Measurements from ENCODE around the gene IL17RC. TPM values are rescaled to one million over a fixed set of nuclear protein-coding genes. Genes with fewer than 3 reads are reported as not detected.
A peak's percentile ranks its signal among the peaks of the same experiment; 100 is the strongest.

Gene IL17RC
- total RNA-seq, 1 donor = 32.8 TPM

DNA sequence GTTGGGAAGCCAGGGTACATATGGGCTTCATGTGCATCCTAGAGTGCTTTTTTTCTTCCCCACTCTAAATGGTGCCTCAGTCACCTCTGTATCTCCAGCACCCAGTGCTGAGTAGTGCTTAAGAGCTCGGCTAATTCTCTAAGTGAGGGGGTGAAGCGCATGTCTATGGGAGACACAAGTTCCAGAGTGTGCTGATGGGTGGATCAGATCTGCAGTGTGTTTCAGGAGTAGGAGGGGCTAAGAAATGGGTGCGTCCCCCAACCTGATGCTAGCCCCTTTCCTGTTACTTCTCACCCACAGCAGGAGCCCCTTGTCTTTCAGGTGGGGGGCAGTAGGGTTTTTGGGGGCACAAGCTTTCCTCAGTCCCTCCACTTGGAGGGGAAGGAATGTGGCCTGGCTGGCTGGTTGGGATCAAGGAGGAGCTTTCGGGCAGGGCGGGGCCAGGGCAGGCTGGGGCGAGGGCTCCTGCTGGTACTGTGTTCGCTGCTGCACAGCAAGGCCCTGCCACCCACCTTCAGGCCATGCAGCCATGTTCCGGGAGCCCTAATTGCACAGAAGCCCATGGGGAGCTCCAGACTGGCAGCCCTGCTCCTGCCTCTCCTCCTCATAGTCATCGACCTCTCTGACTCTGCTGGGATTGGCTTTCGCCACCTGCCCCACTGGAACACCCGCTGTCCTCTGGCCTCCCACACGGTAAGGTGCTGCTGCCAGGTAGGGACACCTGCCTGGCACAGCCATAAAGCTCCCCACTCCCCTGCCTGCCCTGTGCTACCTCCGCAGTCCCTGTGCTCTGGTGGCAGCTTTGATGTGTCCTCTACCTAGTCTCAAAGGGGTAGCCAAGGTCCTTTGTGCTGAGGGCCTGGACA, 14.3 kb upstream of the IL17RC start, which contains the start of gene IL17RE:
TSS of gene IL17RE (plus strand) at position 477 of the 866 bp plus-strand sequence. CDS start at position 562, 85 bp downstream.
- no peak for TF ChIP-seq CTCF (IDR thresholded peaks at IDR 0.05; ENCODE audit: insufficient read depth, low read depth, low read length)
- DNase-seq (ENCODE audit: low read depth) = no peak
- H3K4me3 ChIP-seq (ENCODE audit: low read depth, low read length) = no peak within 1 kb of the TSS

DNA sequence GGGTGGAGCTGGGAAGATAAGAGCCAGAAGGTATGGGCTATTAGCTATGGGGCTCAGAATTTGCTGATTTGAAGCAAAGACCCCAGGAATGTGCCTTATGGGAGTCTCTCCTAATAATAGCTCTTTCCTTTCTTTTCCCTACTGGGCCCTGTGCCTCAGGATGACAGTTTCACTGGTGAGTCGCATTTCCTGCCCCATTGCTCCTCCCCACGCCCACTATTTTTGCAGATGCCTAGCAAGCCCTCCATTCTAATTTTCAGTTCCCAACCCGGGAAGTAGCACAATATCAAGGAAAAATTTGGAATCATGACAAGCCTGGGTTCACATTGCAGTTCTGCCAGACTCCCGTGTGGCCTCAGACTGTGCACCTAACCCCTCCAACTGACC, 13.7 kb upstream of the IL17RC start:
- TF ChIP-seq CTCF (IDR thresholded peaks at IDR 0.05; ENCODE audit: insufficient read depth, low read depth, low read length) = no peak
- peak; percentile 14 for DNase-seq (ENCODE audit: low read depth)
- no peak overlapping the region for H3K4me3 ChIP-seq (ENCODE audit: low read depth, low read length)

DNA sequence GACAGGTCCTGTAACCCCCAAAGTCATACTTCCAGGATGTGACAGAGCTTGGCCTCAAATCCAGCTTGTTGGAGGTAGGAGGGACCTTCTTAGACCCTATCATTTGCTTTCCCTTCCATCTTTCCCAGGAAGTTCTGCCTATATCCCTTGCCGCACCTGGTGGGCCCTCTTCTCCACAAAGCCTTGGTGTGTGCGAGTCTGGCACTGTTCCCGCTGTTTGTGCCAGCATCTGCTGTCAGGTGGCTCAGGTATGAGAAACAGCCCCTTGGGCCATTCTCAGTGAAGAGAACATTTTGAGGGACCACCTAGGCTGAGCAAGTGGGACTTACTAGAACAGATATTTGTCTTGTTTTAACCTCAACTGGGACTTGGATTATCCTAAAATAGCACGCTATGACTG, 13.0 kb upstream of the IL17RC start:
- no peak for DNase-seq (ENCODE audit: low read depth)
- TF ChIP-seq CTCF (IDR thresholded peaks at IDR 0.05; ENCODE audit: insufficient read depth, low read depth, low read length) = no peak
- H3K4me3 ChIP-seq (ENCODE audit: low read depth, low read length) = no peak overlapping the region

- DNase-seq (ENCODE audit: low read depth) = no peak
Observed at GRCh38 chr3:9906480-9906879, 10.4 kb upstream of the IL17RC start.

DNA sequence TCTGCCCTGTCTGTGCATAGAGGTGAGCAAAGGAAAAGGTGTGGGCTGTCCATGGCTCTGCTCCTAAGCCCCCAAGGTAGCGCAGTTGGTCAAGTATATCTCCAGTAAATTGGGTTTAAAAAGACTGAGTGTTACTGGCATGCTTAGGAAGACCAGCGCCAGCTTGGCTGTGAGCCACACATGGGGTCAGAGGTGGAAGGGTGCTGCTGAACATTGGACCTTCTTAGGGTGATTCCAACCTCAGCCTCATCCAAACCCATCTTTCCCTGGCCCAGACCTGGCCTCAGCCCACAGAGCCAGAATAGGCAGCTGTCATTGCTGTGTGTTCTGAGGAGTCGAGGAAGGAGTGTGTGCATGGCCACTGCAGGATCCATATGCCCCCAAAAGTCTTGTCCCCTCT, 8.6 kb upstream of the IL17RC start:
- DNase-seq (ENCODE audit: low read depth) = no peak
- no peak for TF ChIP-seq CTCF (IDR thresholded peaks at IDR 0.05; ENCODE audit: insufficient read depth, low read depth, low read length)
- H3K4me3 ChIP-seq (ENCODE audit: low read depth, low read length) = no peak overlapping the region

More at GRCh38 chr3:9906480-9906879, 10.4 kb upstream of the IL17RC start:
- H3K4me3 ChIP-seq (ENCODE audit: low read depth, low read length) = no peak overlapping the region
- TF ChIP-seq CTCF (IDR thresholded peaks at IDR 0.05; ENCODE audit: insufficient read depth, low read depth, low read length) = no peak

DNA sequence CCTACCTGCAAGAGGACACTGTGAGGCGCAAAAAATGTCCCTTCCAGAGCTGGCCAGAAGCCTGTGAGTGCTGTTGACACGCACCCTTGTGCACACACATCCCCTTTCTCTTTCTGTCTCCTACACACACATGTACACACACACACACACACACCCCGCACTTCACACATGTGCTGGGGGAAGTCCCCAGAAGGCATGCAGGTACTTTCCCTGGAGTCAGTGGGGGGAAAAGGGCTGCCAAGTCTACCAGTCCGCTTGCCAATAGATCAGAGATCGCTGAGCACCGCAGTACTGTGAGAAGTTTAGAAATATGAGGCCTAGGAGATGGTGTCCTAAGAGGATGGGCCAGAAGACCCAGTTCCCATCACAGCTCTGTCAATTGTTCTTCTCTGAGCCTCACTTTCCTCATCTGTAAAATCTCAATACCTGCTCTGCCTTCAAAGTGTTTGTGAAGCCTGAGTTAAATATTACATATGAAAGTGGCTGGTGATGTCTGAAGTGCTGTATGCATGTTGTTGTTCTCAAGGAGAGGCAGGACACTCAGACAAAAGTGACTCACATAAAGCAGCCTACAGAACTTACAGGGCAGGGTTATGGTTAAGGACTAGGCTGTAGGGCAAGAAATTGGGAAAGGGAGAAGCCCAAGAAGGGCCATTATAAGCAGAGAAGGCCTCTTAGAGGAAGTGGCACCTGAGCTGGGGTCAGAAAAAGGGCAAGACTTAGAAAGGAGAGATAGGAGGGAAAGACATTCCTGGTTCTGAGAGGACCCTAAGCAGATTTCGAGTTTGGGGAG, 7.5 kb upstream of the IL17RC start:
- no peak overlapping the region for H3K4me3 ChIP-seq (ENCODE audit: low read depth, low read length)
- no peak for DNase-seq (ENCODE audit: low read depth)
- no peak for TF ChIP-seq CTCF (IDR thresholded peaks at IDR 0.05; ENCODE audit: insufficient read depth, low read depth, low read length)

Data from fibroblast of villous mesenchyme (primary cell).